Measurements from ENCODE around the gene CCDC83.
"Not testable (repeated sequence)": the region's sequence is repeated elsewhere in the genome, so short reads cannot be mapped to it uniquely, and the experiment has no call there.

Gene CCDC83

GRCh38 chr11:85835729-85836128 lies 19.5 kb upstream of the CCDC83 start:
- DNase-seq (ENCODE audit: low spot score), result no peak

DNA sequence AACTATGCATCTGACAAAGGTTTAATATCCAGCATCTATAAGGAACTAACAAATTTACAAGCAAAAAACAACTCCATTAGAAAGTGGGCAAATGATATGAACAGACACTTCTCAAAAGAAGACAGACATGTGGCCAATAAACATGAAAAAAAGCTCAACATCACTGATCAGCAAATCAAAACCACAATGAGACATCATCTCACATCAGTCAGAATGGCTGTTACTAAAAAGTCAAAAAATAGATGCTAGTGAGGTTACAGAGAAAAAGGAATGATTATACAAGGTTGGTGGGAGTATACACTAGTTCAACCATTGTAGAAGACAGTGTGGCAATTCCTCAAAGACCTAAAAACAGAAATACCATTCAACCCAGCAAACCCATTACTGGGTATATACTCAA lies 14.3 kb upstream of the CCDC83 start:
- not testable (repeated sequence) for DNase-seq (ENCODE audit: low spot score)

DNA sequence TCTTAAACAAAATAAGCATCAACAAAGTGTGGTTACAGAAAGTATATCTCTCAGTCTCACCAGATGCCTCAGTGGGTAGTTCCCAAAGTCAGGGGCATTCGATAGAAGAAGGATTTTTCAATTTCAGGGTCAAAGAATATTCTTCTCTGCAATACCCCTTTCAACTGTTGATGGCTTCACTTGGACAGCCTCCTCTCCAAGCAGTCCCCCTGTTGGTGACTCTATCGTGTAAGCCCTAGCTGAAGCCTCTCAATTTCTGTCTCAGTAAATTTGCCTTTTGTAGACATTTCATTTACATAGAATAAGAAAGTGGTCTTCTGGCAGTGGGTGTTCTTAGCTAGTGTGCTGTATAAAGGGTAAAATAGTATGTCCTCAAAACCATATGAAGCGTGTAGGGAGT lies 11.3 kb upstream of the CCDC83 start:
- no peak for DNase-seq (ENCODE audit: low spot score)

- DNase-seq (ENCODE audit: low spot score), result no peak
Measured at GRCh38 chr11:85844439-85845123, 10.6 kb upstream of the CCDC83 start.

DNA sequence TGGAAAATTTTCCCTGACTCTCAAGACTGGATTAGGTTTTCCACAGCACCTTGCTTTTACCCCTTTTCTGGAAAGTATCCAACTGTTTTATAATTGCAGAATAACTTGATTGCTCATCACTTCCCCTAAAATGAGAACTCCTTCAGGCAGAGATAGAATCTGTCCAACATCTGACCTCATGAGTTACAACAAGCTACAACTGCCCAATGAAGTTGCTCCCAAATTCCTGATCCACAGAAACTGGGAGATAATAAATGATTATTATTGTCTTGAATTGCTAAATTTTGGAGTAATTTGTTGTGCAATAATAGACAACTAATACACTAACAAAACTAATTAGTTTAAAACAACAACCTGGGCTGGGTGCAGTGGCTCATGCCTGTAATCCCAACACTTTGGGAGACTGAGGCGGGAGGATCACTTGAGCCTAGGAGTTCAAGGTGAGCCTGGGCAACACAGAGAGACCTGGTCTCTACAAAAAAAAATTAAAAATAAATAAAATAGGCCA lies 10.0 kb upstream of the CCDC83 start:
- no peak for DNase-seq (ENCODE audit: low spot score)

- no peak for DNase-seq (ENCODE audit: low spot score)
Measured at GRCh38 chr11:85847436-85847835, 7.7 kb upstream of the CCDC83 start.

DNA sequence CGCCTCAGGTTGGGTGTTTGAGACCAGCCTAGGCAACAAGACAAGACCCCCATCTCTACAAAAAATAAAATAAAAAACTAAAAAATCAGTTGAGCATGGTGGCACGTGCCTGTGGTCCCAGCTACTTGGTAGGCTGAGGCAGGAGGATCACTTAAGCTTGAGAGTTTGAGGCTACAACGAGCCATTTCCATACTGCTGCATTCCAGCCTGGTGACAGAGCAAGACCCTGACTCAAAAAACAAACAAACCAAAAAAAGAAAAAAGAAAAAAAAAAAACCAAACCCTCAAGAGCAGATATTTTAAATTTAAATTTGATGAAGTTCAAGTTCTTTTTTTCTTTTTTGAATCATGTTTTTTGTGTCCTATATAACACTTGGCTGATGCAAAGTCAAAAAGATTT lies 7.2 kb upstream of the CCDC83 start:
- DNase-seq (ENCODE audit: low spot score), result no peak

- DNase-seq (ENCODE audit: low spot score), result no peak
Measured at GRCh38 chr11:85848556-85848955, 6.6 kb upstream of the CCDC83 start.

- not testable (repeated sequence) for DNase-seq (ENCODE audit: low spot score)
Measured at GRCh38 chr11:85852754-85853153, 2.4 kb upstream of the CCDC83 start.

- not testable (repeated sequence) for DNase-seq (ENCODE audit: low spot score)
Measured at GRCh38 chr11:85853541-85853940, 1.6 kb upstream of the CCDC83 start.

- DNase-seq (ENCODE audit: low spot score), result no peak
Measured at GRCh38 chr11:85854212-85854556, 999 bp upstream of the CCDC83 start.

DNA sequence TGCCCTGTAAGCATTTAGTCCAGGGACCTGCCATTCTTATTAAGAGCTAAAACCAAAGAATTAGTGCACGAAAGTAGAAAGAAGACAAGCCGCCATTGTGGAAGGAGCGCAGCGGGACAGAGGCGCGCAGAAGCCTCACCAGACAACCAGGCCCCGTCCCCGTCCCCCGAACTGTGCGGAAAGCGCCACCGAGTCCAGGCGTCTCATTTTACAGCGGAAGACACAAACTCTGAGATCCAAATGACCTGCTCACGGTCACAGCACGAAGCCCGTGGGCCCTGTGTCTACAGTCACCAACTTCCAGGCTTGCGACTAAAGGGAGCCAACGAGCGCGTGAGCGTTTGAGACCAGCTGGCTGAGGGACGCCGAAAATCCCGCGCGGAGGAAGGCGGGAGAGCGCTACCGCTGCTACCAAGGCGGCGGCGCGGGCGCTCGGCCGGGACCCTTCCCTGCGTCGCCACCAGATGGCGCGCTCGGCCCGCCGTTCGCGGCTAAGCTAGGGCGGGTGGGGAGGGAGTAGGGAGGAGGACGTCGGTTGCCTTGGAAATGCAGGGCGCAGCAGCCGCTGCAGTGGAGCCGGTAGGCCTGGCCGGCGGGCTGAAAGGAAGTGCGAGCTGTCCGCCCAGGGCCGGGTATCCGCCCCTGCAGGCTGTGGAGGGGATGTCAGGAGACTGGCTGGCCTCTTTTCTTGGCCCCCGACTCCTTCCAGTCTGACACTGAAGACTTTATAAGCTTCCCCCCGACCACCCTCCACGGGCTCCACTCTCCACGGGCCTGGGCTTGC lies 434 bp upstream of the CCDC83 start:
- DNase-seq (ENCODE audit: low spot score), result peak; percentile 90

DNA sequence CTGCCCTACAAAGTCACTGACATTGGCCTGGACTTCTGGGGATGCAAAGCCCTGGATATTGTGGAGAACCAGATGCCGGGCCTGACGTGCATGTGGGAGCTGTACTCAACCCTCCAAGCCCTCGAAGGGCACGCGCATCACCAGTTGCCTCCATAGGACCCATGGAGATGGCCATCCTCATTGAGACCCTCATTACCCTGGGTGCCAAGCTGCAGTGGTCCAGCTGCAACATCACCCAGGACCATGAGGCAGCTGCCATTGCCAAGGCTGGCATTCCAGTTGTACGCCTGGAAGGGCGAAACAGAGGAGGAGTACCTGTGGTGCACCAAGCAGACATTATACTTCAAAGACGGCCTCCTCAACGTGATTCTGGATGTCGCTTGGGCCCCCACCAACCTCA lies 1.9 kb downstream of the CCDC83 start:
- no peak for DNase-seq (ENCODE audit: low spot score)

DNA sequence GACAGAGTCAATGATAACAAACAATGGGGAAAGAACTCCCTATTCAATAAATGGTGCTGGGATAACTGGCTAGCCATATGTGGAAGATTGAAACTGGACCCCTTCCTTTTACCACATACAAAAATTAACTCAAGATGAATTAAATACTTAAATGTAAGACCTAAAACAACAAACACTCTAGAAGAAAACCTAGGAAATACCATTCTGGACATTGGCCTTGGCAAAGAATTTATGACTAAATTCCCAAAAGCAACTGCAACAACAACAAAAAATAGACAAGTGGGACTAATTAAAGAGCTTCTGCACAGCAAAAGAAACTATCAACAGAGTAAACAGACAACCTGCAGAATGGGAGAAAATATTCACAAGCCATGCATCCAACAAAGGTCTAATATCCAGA lies 4.4 kb downstream of the CCDC83 start:
- not testable (repeated sequence) for DNase-seq (ENCODE audit: low spot score)

GRCh38 chr11:85863855-85864254 lies 8.7 kb downstream of the CCDC83 start:
- no peak for DNase-seq (ENCODE audit: low spot score)

- DNase-seq (ENCODE audit: low spot score), result no peak
Measured at GRCh38 chr11:85866137-85866827, 11.1 kb downstream of the CCDC83 start.

- DNase-seq (ENCODE audit: low spot score), result no peak
Measured at GRCh38 chr11:85867751-85868150, 12.6 kb downstream of the CCDC83 start.

DNA sequence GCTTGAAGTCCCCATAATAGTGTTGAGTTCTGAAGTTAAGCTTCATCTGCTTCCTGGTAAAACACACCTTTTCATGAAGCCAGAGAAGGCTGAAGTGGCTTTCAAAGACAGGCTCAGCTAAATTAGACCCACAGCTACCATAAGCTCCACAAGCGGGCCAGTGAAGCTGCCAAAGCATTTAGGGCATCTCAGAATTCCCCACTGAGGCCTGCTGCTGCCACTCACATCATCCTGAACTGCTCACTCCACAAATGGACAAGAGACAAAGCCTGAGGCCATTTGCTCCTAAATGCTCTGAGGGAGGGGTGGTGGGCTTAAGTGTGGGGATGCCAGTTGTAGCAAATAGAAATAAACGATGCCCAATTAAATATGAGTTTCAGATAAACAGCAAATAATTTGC lies 14.6 kb downstream of the CCDC83 start:
- DNase-seq (ENCODE audit: low spot score), result no peak

GRCh38 chr11:85874265-85874664 lies 19.1 kb downstream of the CCDC83 start:
- DNase-seq (ENCODE audit: low spot score), result no peak

DNA sequence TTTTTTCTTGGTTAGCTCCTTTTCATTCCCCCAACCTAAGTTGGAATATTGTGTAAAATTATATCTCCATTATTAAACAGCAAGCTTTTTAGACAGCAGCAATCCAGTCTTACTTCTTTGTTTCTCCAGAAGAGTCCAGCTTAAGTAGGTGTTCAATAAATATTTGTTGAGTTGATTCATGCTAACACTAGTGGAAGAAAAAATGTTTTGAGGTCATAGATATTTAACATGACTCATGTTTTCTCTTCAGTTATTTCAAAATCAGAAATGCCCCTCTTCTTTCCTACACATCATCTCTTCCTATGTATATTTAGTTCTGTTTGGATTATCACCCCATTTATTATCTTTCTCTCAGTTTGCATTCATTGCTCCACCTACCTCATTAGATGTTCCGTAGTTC lies 20.3 kb downstream of the CCDC83 start:
- DNase-seq (ENCODE audit: low spot score), result no peak

GRCh38 chr11:85884581-85885021 lies 29.4 kb downstream of the CCDC83 start:
- no peak for DNase-seq (ENCODE audit: low spot score)

- no peak for DNase-seq (ENCODE audit: low spot score)
Measured at GRCh38 chr11:85886089-85887056, 31.2 kb downstream of the CCDC83 start.

Measured in putamen (tissue), 1 donor.